Activated T-cell treated with anti-CD3 and anti-CD28 coated beads for 48 hours (primary cell): ENCODE results near the gene CCNY.

ENCODE experiments used
- DNase-seq: peaks from one replicate; pipeline ENCODE4 v3.0.0-alpha.2; 2020; ENCODE audit warnings: low read depth

The CCNY gene

DNA sequence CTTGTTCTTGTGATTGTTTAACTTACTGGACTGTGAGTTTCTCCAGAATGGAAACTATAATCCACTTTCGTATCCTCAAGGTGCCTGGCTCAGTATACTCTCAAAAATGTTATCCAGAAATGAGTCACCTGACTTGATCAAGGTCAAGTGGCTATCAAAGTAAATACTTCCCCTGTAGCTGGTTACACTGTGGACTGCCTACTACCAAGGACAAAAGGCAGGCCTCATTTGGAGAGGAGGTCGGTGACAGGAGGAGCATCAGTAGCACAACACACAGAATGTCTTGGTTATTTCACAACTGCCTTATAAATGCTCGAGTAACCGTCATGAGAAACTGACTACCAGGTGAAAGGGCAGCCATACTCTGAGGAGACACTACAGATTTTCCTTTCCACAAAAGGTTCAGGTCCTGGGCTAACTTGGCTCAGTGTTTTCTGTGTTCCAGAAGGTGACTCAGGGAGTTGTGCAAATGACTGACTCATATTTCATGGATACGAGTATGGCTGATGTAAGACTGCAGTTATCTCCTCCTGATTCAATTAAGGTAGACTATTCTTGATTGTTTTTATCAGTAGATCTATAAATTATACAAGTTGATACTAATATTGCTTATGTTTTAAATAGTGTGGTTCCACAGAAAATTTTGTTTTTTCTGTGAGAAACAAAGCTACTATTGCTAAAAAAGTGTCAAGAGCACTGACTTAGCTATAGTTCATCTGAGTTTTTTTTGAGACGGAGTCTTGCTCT lies 4.2 kb upstream of the CCNY start:
- no peak for DNase-seq

DNA sequence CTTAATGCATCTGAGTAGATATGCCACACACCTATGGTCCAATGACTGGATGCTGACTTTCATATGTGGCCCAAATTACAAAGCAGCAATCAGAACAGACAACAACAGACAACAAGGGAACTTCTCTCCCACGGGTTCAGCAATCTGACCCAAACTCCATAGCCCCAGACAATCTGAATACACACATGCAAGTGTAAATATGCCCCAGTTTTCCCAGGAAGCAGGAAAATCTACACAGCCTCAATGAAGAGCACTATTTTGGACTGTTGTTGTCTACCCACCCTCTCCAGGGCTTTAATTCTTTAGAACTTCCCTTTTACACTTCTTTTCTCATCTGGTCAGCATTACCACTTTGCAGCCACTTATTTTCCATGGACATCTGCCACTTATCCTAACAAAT lies 2.0 kb upstream of the CCNY start:
- DNase-seq: no peak

- peak; percentile 27 for DNase-seq
Observed at GRCh38 chr10:35335133-35336083, 901 bp upstream of the CCNY start.

- peak; percentile 35 for DNase-seq
Observed at GRCh38 chr10:35336921-35337823, 863 bp downstream of the CCNY start.

GRCh38 chr10:35339942-35340341 lies 3.6 kb downstream of the CCNY start:
- no peak for DNase-seq

DNA sequence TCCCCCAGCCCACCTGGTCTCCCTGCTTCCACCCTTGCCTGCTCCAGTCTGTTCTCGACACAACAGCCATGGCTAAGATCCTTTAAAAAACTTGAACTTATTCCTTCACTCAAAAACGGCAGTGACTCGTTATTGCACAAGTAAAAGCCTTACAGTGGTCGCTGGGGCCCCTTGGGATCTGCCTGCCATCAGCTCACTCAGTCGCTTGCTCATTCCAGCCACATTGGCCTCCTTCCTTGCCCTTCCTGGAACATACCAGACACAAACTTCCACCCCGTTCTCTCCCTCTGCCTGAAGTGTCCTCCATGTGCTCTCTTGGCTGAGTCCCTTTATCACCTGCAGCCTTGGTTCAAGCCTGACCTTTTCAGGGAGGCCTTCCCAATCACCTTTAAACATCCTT lies 4.7 kb downstream of the CCNY start:
- no peak for DNase-seq

- DNase-seq: no peak
Observed at GRCh38 chr10:35341521-35341920, 5.2 kb downstream of the CCNY start.

DNA sequence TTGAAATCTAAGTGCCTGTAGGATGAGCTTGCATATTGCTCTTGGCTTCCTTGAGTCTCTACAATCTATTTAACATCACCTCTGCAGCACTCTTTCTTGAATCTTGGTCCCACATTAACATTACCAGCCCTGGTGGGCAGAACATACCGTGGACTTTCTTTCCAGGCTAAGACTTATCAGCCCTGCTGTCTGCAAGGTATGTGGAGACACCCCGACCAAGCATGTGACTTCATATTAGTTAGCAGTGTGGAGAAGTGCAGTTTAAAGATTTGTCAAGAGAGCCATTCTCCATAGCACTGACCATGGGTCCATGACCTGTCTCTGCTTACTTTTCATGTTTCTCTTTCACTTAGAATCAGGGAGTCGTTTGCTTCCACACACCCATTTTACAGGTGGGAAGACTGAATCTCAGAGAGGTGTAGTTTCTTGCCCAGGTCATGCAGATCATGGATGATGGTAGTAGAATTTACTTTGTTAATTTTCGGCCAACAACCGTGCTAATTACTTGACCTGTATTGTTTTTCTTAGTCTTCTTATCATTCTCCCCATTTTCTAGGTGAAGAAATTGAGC lies 6.0 kb downstream of the CCNY start:
- DNase-seq: no peak

- DNase-seq: no peak
Observed at GRCh38 chr10:35343739-35344138, 7.4 kb downstream of the CCNY start.

DNA sequence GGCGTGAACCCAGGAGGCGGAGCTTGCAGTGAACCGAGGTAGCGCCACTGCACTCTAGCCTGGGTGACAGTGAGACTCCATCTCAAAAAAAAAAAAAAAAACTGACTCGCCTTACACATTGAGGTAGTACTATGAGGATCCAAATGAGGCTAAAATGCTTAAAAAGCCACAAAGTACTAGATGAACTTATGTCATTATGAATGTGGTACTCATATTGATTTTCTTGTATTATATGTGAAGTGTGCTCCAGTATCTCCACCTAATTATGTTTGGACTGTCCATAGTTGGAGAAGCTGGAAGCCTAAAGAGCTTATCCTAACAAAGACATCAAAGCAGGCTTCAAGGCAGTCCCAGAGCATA lies 9.1 kb downstream of the CCNY start:
- DNase-seq: no peak

GRCh38 chr10:35346248-35346647 lies 9.9 kb downstream of the CCNY start:
- no peak for DNase-seq

DNA sequence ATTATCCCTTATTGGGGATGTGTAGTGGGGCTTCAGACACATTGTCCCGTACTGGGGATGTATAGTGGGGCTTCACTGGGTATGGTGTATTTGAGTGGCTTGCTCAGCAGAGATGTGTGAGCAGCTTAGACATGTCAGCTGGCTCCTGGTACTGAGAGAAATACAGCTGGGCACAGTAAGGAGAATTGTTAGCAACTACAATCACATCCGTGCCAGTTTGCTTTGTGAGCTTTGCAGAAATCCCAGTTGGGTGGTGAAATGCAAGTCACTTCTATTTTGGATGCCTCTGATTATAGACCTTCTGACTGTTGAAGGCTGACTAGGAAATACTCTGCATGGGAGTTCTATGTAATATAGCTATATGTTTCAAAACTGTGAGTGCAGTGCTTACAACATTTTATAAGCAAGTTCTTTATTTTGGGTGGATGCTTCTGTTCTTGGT lies 10.8 kb downstream of the CCNY start:
- DNase-seq: no peak

GRCh38 chr10:35347899-35348608 lies 11.7 kb downstream of the CCNY start:
- DNase-seq: no peak

DNA sequence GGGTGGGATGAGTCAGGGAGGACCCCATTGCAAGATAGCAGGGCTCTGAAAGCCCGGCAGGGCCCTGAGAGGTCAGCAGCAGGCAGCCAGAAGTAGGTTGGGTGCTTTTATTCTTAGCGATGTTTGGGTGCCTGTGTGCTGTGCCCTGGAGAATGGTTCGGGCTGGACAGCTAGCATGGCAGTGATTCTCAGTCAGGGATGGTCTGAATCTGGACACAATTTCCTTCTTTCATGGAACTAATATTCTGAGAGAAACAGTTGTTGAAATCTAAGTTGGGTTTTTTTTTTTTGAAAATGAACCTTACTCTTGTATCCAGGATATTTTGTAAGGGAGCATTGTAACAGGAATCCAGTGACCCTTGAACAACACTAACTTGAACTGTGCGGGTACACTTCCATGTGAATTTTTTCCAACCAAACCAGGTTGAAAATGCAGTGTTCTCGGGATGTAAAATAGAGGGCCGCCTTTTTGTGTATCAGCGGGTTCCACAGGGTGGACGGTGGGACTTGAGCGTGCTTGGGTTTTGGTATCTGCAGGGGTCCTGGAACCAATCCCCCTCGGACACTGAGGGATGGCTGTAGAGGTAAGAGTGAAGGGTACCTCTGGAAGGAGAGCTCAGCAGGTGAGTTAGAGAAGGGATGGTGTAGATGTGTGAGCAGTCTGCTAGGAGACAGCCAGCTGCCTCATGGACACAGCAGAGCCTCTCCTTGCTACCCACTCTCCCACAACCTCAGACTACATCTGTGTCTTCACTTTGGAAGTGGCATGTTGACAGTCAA lies 12.5 kb downstream of the CCNY start:
- DNase-seq: no peak

DNA sequence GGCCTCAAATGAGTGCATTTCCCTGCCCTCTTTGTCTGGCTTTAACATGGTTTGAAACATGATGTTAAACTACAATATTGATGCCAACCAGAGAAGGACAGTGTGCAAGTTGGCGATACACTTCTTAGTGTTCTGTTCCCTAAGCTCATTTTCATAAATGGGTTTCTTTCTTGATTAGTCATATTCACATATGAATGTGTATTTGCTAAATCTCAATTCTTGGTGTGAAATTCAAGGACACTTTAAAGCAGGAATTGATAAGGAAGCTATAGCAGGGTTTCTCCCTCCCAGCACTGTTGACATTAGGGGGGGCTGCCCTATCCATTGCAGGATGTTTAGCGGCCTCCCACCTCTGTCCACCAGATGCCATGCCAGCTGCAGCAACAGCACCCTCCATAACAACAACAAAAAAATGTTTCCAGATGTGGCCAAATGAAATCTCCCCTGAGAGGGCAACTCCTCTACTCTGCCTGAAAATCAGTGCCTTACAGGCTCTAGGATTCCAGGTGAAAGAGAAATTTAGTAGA lies 13.1 kb downstream of the CCNY start:
- DNase-seq: no peak

- no peak for DNase-seq
Observed at GRCh38 chr10:35351021-35351420, 14.7 kb downstream of the CCNY start.

DNA sequence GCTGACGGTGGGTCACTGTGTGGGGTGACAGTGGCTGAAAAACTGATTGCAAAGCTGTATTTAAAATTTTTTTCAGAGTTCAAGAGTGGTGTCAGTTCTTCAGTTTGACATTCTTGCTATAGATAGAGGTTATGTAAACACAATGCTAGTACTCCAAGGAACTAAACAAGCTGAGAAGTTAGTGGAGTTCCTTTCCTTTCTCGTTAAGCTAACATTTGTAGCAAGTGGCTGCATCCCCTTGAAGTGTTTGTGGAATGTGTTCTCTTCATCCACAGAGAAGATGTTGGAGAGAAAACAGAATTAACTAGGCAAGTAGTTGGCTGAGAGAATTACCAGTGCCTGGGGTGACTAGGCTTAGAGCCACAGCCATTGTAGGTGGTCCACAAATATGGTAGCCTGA lies 15.8 kb downstream of the CCNY start:
- DNase-seq: no peak

DNA sequence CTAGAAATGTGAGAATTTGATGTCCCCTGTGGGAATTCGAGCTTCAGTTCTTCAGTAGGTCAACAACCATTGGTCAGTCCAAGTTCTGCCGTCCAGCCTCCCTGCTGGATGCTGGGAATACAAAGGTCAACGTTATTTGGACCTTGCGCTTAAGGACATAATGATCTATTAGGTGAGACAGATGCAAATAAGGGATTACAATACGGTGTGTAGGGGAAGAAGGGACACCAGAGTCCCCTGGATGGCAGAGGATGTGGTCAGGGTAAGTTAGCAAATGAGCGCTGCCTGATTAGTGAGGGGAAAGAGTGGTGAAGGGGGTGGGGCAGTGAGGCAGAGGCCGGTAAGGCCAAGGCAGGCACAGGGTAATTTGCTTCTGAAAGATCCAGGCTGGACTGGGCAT lies 16.2 kb downstream of the CCNY start:
- DNase-seq: no peak

GRCh38 chr10:35353395-35353794 lies 17.1 kb downstream of the CCNY start:
- DNase-seq: no peak

DNA sequence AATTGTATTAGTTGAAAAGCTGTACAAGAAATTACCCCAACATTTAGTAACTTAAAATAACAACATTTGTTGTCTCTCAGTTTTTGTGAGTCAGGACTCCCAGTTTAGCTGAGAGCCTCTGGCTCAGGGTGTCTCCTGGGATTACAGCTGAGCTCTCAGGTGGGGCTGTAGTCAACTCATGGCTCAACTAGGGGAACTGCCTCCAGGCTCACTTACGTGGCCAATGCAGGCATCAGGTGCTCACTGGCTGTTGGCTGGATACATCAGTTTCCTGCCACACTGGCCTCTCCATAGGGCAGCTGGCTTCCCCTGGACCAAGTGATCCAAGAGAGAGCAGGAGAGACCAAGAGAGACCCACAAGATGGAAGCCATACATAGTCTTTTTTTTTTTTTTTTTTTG lies 17.5 kb downstream of the CCNY start:
- DNase-seq: no peak
